CD14-positive monocyte (primary cell): ENCODE measurements around the gene ANKRD12. TPM values are rescaled to one million over a fixed set of nuclear protein-coding genes. Genes with fewer than 3 reads are reported as not detected.

Source experiments
- DNase-seq, 3 donors: peaks; one replicate each; pipeline ENCODE4 v3.0.0-alpha.2; 2011 to 2022
- H2AFZ ChIP-seq: 2 replicates; pipeline ENCODE4 v1.6.0; 2012; ENCODE audit warnings: mild to moderate bottlenecking, low read depth, low read length, inconsistent platforms; ENCODE audit not compliant: insufficient read depth, poor library complexity, severe bottlenecking
- H3K27ac ChIP-seq, 2 donors: 1 replicate in 1 of 2; 2 replicates in 1 of 2; pipeline ENCODE4 v1.5.1; 2012 to 2013; ENCODE audit warnings: low read length in 2 of 2, control low read depth in 1 of 2, inconsistent platforms in 1 of 2, low read depth in 1 of 2, mild to moderate bottlenecking in 1 of 2
- H3K27me3 ChIP-seq, 2 donors: one replicate each; pipeline versions ENCODE4 v1.6.0 to v1.6.1; 2011 to 2013; ENCODE audit warnings: low read length in 2 of 2; ENCODE audit not compliant: control insufficient read depth in 2 of 2, insufficient read depth in 2 of 2
- H3K36me3 ChIP-seq, 2 donors: replicated peaks in 1 of 2; 1 replicate in 1 of 2; 2 replicates in 1 of 2; pipeline versions ENCODE4 v1.5.1 to v1.6.1; 2012 to 2013; ENCODE audit warnings: low read length in 2 of 2, control low read depth in 1 of 2, inconsistent platforms in 1 of 2, mild to moderate bottlenecking in 1 of 2; ENCODE audit not compliant: insufficient read depth in 2 of 2, control insufficient read depth in 1 of 2
- H3K4me1 ChIP-seq, 2 donors: 1 replicate in 1 of 2; 2 replicates in 1 of 2; pipeline versions ENCODE4 v1.5.1 to v1.6.1; 2012 to 2013; ENCODE audit warnings: low read length in 2 of 2, control low read depth in 1 of 2, inconsistent platforms in 1 of 2, mild to moderate bottlenecking in 1 of 2, moderate library complexity in 1 of 2; ENCODE audit not compliant: insufficient read depth in 2 of 2, control insufficient read depth in 1 of 2
- H3K4me2 ChIP-seq: replicated peaks from 2 replicates; pipeline ENCODE3; 2012; ENCODE audit warnings: low read length, moderate library complexity, mild to moderate bottlenecking; ENCODE audit not compliant: poor library complexity, severe bottlenecking; ENCODE audit errors: extremely low read depth
- H3K4me3 ChIP-seq, 3 experiments: fragments of 200-600 bp in 1 of 3; sonication (generic) in 1 of 3; replicated peaks in 1 of 3; 1 replicate in 2 of 3; 2 replicates in 1 of 3; pipeline ENCODE4 v1.5.1; 2011 to 2013; ENCODE audit warnings: low read length in 3 of 3, mild to moderate bottlenecking in 3 of 3, control low read depth in 2 of 3, low read depth in 2 of 3, inconsistent platforms in 1 of 3, moderate library complexity in 1 of 3
- H3K79me2 ChIP-seq: 2 replicates; pipeline ENCODE4 v1.6.0; 2012; ENCODE audit warnings: mild to moderate bottlenecking, control low read depth, inconsistent platforms, low read length, moderate library complexity; ENCODE audit not compliant: insufficient read depth
- H3K9ac ChIP-seq: 2 replicates; pipeline ENCODE4 v1.6.0; 2017; ENCODE audit warnings: low read length, mild to moderate bottlenecking; ENCODE audit not compliant: insufficient read depth, poor library complexity, severe bottlenecking
- H3K9me3 ChIP-seq, 2 donors: replicated peaks in 1 of 2; 1 replicate in 1 of 2; 2 replicates in 1 of 2; pipeline versions ENCODE4 v1.5.1 to v1.6.1; 2012 to 2013; ENCODE audit warnings: low read length in 2 of 2, control low read depth in 1 of 2; ENCODE audit not compliant: control insufficient read depth in 1 of 2, insufficient read depth in 1 of 2
- H4K20me1 ChIP-seq: 2 replicates; pipeline ENCODE4 v1.6.0; 2012; ENCODE audit warnings: mild to moderate bottlenecking, low read length, control low read depth, moderate library complexity; ENCODE audit not compliant: insufficient read depth
- H3K27ac Mint-ChIP-seq, 7 donors: one replicate each; pipeline ENCODE4 v1.8.0; 2020; ENCODE audit warnings: mild to moderate bottlenecking in 7 of 7, mixed read lengths in 7 of 7, moderate library complexity in 6 of 7, inconsistent platforms in 2 of 7
- H3K27me3 Mint-ChIP-seq, 3 donors: one replicate each; pipeline ENCODE4 v1.8.0; 2021 to 2022; ENCODE audit warnings: low read depth in 3 of 3, mild to moderate bottlenecking in 3 of 3, mixed read lengths in 3 of 3, moderate library complexity in 3 of 3, inconsistent platforms in 1 of 3
- H3K36me3 Mint-ChIP-seq, 2 donors: one replicate each; pipeline ENCODE4 v1.8.0; 2020; ENCODE audit warnings: mixed read lengths in 2 of 2, inconsistent platforms in 1 of 2, mild to moderate bottlenecking in 1 of 2
- H3K4me1 Mint-ChIP-seq: one replicate; pipeline ENCODE4 v1.8.0; 2020; ENCODE audit warnings: mild to moderate bottlenecking, mixed read lengths
- H3K4me3 Mint-ChIP-seq, 2 donors: one replicate each; pipeline ENCODE4 v1.8.0; 2020; ENCODE audit warnings: mild to moderate bottlenecking in 2 of 2, mixed read lengths in 2 of 2, moderate library complexity in 1 of 2
- H3K9me3 Mint-ChIP-seq, 7 donors: one replicate each; pipeline ENCODE4 v1.8.0; 2020 to 2022; ENCODE audit warnings: mixed read lengths in 7 of 7, mild to moderate bottlenecking in 6 of 7, moderate library complexity in 6 of 7, inconsistent platforms in 2 of 7
- CTCF ChIP-seq: fragments of 200-600 bp; IDR thresholded peaks from one replicate; pipeline ENCODE4 v1.8.0; 2022; ENCODE audit warnings: antibody characterized with exemption, mild to moderate bottlenecking
- WGBS: methylation state at CpG from one replicate; pipeline ENCODE4 v1.1.5; 2013; ENCODE audit warnings: missing lambda C conversion rate; ENCODE audit not compliant: insufficient coverage; 5-methylcytosine and 5-hydroxymethylcytosine counted together
- intact Hi-C, 2 donors: fragments of 100-400 bp; cut with micrococcal nuclease; formaldehyde crosslinking; loops; one replicate each; pipeline versions ENCODE4 v1.15.0 to v1.15.1; 2023
- polyA plus RNA-seq, 3 donors: library from polyadenylated mRNA; depleted of rRNA in 1 of 3; unstranded in 2 of 3; stranded (reverse) in 1 of 3; fragments of 300-500 nt in 2 of 3; fragments of >200 nt in 1 of 3; fragmentation: Illumina TruSeq in 2 of 3; gene quantifications; 1 replicate in 2 of 3; 2 replicates in 1 of 3; pipeline ENCODE4 v1.2.3, GENCODE V29; 2012 to 2021

ANKRD12 gene
- polyA plus RNA-seq, 3 donors, result 9.3 to 15.5 (median 15.4) TPM

- H3K4me1 Mint-ChIP-seq, result peaks cover 35% of the 10 kb centered on the region
- Histone ChIP-seq H2AFZ (peak overlapping the region; percentile 86), H3K4me2 (peak overlapping the region; percentile 85), H3K27ac (peak overlapping the region; percentile 96 to 100), H4K20me1 (peaks cover 37% of the 10 kb centered on the region), H3K36me3 (peaks cover 37 to 45% of the 10 kb centered on the region in 2 donors), H3K79me2 (peaks cover 62% of the 10 kb centered on the region), H3K27me3 (no peaks in the 10 kb centered on the region), H3K9ac (peak overlapping the region; percentile 97), H3K9me3 (no peaks in the 10 kb centered on the region), H3K4me1 (peaks cover 31 to 37% of the 10 kb centered on the region in 2 donors), H3K4me3 (peak overlapping the region; percentile 47 to 79 (median 73))
- DNase-seq, result no peak
- no peak for TF ChIP-seq CTCF
- H3K27me3 Mint-ChIP-seq, result no peaks in the 10 kb centered on the region
- peak overlapping the region; percentile 98 to 100 (median 99) for H3K27ac Mint-ChIP-seq
- H3K36me3 Mint-ChIP-seq, result peaks cover 31 to 32% of the 10 kb centered on the region in 2 donors
- 22% methylated on average over 3 of the region's 12 CpGs for WGBS
- H3K9me3 Mint-ChIP-seq, result no peaks in the 10 kb centered on the region
- H3K4me3 Mint-ChIP-seq, result peak overlapping the region; percentile 91 to 95
- intact Hi-C loops, result loop anchor here in 1 of 2 donors (5.0 kb wide), 2 partner anchors 33 to 63 kb away; partner anchors contain the start of gene NDUFV2
Measured at GRCh38 chr18:9135081-9135911, 1.3 kb upstream of the ANKRD12 start.

GRCh38 chr18:9135912-9136314 lies 668 bp upstream of the ANKRD12 start:
- Mint-ChIP-seq H3K9me3 (no peaks in the 10 kb centered on the region), H3K36me3 (peaks cover 27 to 28% of the 10 kb centered on the region in 2 donors), H3K27me3 (no peaks in the 10 kb centered on the region), H3K27ac (peak overlapping the region; percentile 98 to 100 (median 99)), H3K4me1 (peaks cover 41% of the 10 kb centered on the region), H3K4me3 (peak overlapping the region; percentile 91 to 95)
- H3K27ac ChIP-seq, result peak overlapping the region; percentile 96 to 100
- H3K9me3 ChIP-seq, result no peaks in the 10 kb centered on the region
- WGBS, result under 1% methylated on average over 23 of the region's 33 CpGs
- peaks cover 31 to 39% of the 10 kb centered on the region in 2 donors for H3K36me3 ChIP-seq
- peak overlapping the region; percentile 86 for H2AFZ ChIP-seq
- peak overlapping the region; percentile 47 to 79 (median 73) for H3K4me3 ChIP-seq
- no peaks in the 10 kb centered on the region for H3K27me3 ChIP-seq
- intact Hi-C loops, result loop anchor here (2.0 to 5.0 kb wide), 4 partner anchors 15 to 64 kb away; partner anchors contain the start of gene NDUFV2 (in 2 of the 2)
- peaks cover 37% of the 10 kb centered on the region for H4K20me1 ChIP-seq
- H3K9ac ChIP-seq, result peak overlapping the region; percentile 97
- peaks cover 62% of the 10 kb centered on the region for H3K79me2 ChIP-seq
- DNase-seq, result no peak
- peak overlapping the region; percentile 85 for H3K4me2 ChIP-seq
- peaks cover 31 to 43% of the 10 kb centered on the region in 2 donors for H3K4me1 ChIP-seq
- no peak for TF ChIP-seq CTCF
